DMS153 (cell line): ENCODE data around the gene GET3.
A peak's percentile ranks its signal among the peaks of the same experiment; 100 is the strongest.

Experiments
- DNase-seq: peaks from one replicate; lab custom pipeline; 2025; lab: John Stamatoyannopoulos, UW

The GET3 gene

DNA sequence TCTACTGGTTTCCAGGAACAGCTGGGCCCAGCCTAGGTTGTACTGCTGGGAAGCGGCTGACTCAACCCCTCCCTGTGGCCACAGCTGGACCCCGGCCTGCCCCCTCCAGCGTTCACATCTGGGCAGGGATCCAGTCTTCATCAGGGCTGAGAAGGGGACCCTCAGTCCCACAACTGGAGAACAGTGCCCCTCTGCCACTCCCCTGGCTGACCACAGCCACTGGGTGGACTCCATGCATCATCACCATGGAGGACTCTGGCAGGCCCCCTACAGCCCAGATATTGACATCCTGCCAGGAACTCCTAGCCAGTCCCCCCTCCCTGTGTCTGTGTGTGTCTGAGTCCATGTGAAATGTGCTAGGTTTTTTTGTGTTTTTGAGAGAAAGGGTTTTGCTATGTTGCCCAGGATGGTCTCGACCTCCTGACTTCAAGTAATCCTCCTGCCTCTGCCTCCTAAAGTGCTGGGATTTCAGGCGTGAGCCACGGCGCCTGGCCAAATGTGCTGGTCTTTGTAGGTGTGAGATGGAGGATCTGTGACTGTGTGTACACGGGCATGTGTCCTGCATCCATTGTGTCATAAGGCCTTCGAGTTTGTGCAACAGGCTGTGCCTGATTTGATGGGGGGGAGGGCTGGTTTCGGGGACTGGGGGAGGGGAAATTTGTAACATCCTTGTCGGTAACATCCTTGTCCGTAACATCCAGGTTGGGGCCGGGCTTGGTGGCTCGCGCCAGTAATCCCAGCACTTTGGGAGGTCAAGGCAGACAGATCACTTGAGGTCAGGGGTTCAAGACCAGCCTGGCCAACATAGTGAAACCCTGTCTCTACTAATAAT, 42.1 kb downstream of the GET3 start:
- no peak for DNase-seq

DNA sequence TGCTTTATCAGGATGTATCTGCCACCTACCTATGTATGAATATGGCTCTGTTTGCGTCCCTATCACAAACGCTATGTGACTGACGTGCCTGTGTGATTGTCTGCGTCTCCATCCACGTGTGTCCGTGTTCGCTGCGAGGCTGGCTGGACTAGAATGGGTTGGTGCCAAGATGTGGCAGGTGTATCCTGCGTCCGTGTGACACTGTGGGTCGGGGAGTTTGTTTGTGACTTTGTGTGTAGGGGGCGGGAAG, 44.8 kb downstream of the GET3 start:
- no peak for DNase-seq

DNA sequence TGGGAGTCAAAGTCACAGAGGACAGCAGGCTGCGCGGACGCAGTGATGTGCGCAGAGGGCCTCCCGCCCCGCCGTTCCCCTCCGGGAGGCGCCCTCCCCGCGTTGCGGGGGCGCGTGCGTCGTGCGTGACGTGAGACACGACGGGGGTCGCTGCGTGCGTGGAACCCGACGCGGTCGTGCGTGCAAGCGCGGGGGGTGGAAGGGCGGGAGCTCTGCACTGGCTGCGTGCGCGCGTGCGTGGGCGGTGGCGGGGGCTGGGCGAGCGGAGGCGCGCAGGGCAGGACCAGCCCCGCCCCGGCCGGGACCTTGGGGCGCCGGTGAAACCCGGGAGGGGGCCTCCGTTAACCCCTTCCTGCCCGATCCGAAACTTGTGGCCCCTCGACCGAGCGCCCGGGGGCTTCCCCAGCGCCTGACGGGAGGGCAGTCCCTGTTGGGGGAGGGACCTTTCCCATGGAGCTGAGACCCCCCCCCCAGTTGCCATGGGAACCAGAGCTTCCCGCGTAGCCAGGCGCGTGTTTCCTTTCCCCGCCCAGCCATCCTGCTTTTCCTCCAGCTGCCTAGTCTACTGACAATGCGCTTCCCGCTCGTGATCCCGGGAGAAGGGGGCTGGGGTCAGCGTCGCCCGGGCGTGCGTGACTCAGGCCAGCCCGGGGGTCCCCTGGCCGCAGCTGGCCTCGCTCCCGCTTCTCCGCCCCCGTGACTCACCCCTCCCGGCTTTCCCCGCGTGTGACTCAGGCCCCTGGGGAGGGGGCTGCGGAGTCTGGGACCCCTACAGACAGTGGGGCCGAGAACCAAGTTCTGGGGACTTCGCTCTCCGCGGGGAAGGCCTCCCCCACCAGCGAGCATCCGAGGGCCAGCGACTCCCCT, 45.4 kb downstream of the GET3 start:
- DNase-seq = peak; percentile 40

DNA sequence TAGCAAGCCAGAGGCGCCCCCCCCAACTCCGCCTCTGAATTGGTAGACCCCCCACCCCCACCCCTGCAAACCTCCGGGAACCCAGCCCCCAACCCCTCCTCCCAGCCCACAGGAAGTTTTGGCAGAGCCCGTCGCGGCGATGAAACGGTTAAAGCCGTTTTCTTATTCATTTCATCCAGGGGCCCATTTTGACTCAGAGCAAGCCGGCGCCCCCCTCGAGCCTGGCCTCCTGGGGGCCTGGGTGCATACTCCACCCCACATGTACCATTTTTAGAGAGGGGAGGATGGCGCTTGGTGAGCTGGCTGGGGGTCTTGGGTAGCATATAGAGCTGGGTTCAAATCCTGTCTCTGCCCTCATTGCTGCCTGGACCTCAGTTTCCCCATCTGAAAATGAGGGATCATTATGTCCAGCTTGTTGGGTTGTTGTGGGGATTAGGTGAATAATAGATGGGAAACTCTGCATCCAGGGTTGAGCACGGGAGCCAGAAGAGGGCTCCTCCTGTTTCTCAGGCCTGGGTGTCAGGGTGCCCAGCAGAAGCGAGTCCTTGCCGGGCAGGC, 46.1 kb downstream of the GET3 start:
- no peak for DNase-seq

DNA sequence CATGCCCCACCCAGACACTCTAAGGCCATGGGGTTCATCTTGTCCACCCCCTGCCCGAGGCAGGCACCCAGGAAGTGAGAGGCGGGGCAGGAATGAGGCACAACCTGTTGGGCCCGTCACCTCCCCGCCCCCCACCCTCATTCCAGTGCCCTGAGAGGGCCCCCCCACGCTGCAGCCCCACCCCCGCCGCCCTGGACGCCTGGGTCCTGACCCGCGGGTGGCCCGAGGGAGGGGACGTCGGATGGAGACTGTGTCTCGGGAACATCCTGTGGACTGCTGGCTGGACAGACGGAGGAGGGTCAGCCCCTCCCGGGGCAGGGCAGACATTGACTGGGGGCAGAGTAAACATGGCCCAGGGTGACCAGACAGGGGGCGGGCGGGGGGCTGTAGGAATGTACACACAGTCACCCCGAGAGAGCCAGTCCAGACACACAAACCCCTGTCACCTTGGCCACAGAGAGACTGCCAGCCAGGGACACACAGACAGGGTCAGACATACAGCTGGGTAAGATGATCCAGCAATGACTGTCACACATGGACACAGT, 46.6 kb downstream of the GET3 start:
- DNase-seq = no peak

DNA sequence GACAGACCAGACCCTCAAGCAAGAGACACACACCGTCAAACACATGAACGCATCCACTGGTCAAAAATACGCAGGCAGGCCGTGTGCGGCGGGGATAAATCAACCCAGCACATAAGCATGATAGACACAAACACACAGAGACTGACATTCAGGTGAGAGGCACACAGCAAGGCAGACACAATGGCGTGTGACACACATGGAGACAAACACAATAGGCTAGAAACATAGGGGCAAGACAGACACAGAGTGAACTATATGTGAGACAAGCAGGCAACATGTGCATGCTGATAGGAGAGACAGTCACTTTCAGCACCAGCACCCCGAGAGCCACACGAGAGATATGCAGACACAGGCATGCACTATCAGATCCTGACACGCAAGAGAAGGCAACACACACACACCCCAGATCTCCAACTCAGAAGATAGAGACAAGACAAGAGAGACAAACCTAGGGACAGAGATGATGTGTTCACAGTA, 47.1 kb downstream of the GET3 start:
- DNase-seq = no peak

DNA sequence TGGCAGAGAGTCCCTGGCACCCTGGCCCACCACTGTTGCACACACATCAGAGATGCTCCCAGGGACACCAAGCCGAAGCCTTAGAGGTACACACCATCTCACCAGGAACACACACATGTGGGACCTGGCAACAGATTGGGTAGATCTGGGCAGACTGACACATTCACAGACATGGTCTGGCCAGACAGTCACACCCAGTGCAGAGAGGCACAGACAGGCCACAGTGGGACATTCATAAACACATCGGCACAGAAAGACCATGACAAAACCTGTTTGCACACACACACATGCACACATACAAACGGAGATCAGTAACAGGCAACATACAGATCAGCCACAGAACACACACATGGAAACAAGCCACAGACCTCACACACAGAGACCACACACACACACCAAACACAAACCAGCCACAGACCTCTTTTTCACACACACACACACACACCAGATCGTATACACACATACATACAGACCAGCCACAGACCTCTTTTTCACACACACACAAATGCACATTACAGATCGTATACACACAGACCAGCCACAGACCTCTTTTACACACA, 47.7 kb downstream of the GET3 start:
- no peak for DNase-seq

DNA sequence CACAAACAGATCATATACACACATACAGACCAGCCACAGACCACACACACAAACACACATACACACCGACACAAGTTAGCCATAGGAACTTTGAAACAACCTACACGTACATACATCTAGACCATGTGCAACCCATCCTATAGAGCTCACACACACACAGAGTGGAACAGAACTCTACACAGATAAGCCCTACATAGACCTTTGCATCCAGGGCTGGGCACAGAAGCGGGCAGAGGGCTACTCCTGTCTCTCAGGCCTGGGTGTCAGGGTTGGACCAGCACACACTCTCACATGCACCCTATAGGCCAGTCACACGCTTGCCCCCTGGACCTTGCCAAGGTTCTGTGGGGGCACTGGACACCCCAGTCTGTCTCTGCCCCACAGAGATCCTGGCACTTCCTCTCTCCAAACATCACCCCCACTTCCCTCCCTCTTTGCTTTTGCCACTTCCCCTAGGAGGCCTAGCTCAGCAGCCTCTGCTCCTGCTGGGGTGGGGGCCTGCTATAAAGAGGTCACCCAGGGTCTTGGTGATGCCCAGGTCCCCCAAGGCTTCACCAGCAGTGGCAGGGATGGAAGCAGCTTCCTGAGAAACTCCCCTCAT, 48.2 kb downstream of the GET3 start:
- no peak for DNase-seq

DNA sequence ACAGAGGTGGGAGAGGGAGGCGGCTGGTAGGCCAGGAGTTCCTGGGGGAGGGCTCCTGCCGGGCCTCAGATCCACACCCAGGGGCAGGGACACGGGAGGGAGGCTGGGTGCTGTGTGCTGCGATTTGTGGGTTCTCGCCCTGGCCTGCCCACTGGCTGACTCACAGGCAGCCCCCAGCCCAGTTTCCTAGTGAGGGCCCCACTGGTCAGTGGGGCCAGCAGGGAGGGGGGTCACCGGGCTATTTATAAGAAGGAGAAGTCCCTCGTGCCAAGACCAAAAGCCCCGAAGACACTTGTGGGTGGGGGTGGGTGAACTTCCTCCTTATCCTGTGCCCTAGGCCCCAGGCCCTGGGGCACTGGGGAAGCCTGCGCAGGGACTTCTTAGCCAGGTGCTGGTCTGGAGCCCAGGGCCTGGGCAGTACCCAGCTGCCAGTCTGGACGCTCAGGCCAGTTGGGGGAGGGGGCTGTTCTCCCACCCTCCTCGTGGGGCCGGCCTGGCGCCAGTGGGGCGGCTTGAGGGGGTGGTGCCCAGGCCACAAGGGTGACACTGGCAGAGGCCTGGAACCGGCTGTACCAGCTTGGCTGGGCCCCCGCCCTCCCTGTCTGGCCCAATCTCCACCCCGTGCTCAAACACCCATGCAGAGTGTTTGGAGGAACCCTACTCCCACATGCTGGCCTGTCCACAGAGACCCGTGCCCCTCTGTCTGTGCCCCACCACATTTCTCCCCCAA, 49.0 kb downstream of the GET3 start:
- DNase-seq = no peak

DNA sequence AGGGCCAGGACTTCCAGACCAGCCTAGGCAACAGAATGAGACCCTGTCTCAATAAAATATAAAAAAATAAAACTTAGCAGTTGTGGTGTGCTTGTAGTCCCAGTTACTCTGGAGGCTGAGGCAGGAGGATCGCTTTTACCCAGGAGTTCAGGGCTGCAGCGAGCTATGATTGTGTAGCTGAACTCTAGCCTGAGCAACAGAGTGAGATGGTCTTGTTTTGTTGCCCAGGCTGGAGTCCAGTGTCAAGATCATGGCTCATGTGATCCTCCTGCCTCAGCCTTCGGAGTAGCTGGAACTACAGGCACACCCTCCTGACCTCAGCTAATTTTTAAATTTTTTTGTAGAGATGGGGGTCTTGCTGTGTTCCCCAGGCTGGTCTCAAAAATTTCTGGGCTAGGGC, 49.7 kb downstream of the GET3 start:
- DNase-seq = no peak

DNA sequence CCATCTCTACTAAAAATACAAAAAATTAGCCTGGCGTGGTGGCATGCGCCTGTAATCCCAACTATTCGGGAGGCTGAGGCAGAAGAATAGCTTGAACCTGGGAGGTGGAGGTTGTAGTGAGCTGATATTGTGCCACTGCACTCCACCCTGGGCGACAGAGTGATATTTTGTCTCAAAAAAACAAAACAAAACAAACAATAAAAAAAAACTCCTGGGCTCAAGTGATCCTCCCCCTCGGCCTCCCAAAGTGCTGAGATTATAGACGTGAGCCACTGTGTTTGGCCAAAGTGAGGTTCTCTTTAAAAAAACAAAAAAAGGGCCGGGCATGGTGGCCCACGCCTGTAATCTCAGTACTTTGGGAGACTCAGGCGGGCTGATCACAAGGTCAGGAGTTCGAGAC, 50.2 kb downstream of the GET3 start:
- no peak for DNase-seq

DNA sequence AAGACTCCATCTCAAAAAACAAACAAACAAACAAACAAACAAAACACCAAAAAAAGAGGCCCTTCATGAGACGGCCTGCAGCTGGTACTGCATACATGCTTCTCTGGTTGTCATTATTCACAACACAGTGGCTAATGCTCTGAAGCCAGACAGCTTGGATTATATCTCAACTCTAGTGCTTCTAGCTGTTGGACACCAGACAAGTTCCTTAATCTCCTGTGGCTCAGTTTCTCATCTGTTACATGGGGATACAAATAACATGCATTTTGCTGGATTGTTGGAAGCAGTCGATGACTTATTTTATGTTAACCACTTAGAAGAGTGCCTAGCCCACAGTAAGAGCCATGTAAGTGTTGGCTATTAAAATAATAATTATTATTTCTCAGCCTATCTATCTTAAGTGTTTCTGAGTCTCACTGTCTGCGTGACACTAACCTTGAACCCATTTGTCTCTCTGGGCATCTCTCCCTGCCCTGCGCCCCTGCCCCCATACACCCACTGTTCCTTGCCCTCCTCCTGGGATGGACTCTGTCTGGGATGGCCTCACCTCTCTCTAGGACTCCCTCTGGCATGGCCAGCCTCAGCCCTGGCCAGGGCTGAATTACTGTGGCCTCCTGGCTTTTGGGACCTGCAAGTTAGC, 50.9 kb downstream of the GET3 start:
- DNase-seq = no peak

DNA sequence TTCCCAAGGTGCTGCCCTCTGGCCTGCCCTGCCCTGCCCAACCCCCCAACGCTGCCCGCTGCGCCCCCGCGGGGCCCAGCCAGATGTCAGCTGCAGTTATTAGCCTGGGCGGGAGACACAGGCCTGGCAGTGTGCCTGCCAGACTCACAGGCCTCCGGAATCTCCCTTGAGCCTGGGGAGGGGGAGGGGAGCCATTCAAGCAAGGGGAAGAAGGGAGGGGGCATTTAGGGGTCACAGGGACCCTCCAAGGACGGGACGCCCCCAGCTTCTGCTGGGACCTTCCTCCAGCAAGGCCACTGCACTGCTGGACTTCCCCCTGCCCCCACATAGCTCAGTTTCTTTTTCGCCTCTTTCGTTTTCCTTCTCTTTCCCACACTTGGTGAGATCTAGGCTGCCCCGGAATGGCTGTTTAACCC, 51.4 kb downstream of the GET3 start:
- peak; percentile 43 for DNase-seq

DNA sequence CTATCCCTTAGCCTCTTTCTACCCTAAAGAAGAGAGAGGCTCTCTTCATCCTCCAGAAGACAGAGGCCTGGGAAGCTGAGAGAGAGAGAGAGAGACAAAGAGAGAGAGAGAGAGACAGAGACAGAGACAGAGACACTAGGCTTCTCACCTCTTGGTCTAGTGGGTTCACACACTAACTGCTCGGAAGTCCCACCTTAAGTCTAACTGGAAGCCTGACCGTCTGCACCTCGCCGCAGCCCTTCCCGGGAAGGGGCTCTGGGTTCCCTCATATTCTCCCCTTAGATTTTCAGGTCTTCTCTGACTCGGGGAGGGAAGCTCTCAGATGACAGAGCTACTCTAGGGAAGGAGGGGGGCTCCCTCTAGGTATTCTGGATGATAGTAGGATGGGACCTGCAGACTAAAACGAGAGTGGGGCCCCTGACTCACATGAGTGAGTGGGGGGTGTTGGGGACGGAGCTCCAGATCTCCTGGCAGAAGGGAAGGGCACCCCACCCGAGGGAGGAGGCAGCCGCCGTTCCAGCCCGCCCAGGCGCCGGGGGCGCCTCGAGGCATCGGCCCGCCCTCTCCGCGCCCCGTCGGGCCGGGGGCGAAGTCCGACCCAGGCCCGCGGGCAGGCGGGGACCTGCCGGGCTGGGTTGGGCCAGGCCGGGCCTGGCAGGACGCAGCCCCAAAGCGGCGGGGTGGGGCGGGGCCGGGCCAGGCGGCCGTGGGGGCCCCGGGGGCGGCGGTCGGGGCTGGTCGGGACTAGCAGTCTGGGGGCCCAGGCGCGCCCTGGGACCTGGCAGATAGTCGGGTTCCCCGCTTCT, 52.0 kb downstream of the GET3 start:
- no peak for DNase-seq

DNA sequence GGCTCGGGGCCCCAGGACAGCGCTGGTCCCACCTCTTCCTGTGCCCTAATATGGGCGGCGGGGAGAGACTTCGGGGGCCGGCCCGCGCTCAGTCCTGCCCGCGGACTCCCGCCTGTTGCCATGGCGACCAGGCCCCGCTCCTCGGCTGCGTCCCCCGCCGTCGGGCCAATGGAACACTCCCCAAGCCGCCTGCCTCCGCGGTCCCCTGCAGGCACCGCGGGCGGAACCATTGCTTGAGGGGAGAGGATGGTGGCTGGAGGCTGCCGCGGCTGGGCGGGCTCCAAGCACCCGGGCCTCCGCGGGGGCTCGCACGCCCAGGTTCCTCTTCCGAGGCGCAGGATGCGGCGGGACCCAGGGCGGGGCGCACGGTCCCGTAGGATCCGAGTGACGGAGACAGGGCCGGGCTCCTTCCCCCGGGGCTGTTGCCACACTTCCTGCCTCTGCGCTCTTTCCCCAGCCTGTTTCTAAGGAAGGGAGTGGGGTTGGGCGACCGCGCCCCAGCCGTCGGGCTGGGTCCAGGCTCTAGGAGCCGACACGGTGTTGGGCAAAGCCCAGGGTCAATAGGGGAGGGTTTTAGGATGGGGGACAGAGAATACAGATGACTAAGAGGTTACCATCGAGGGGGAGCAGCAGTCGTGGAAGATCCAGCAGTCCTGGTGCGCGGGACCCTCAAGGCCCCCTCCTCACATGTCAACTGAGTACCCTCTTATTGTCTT, 52.8 kb downstream of the GET3 start:
- DNase-seq = peak; percentile 95

DNA sequence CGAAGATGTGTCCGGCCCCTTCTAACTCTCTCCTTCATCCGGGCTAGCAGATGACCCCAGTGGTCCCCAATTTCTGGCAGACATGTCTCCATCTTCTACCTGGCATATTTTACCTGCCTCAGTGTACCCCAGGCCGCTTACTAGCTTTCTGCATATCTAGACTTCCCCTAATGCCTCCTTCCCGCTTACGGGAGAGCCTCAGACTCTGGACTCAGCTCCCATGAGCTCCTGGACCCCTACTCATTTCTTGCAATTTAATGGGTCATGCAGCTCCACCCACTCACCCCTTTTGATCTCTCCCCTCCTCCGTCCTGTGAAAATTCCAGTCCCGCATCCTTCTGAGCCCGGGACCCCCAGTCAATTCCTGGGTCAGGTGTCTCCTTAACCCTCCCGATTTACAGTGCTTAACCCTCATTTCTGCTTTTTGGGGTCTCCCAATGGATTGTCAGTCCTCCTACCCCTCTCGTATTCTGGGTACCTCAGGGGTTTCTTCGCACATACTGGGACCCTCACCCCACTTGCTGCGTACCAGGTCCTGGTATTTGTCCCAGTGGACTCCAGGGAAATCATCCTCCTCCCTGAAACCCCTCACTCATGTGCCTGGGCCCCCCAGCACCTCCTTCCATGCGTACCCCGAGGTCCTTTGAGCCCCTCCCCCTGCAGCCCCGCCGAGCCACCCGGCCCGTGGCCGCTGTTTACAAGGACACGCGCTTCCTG, 53.5 kb downstream of the GET3 start:
- no peak for DNase-seq

DNA sequence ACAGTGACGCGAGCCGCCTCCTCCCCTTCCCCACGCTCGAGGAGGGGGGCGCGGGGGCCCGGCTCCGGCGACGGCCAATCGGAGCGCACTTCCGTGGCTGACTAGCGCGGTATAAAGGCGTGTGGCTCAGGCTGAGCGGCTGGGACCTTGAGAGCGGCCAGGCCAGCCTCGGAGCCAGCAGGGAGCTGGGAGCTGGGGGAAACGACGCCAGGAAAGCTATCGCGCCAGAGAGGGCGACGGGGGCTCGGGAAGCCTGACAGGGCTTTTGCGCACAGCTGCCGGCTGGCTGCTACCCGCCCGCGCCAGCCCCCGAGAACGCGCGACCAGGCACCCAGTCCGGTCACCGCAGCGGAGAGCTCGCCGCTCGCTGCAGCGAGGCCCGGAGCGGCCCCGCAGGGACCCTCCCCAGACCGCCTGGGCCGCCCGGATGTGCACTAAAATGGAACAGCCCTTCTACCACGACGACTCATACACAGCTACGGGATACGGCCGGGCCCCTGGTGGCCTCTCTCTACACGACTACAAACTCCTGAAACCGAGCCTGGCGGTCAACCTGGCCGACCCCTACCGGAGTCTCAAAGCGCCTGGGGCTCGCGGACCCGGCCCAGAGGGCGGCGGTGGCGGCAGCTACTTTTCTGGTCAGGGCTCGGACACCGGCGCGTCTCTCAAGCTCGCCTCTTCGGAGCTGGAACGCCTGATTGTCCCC, 54.2 kb downstream of the GET3 start, which contains the start of gene JUNB:
TSS of gene JUNB (plus strand) at position 142 of the 706 bp plus-strand sequence. CDS start at position 428, 286 bp downstream.
- peak; percentile 91 for DNase-seq
